ENCODE data around the gene SEMA3E. TPM values are rescaled to one million over a fixed set of nuclear protein-coding genes. Genes with fewer than 3 reads are reported as not detected.

Gene SEMA3E
- total RNA-seq, 3 donors from 2014 or later (not counting 1 experiment from before 2014, with no cell fraction given): not detected

- intact Hi-C loops (cut with micrococcal nuclease): no loop called here
- H3K36me3 ChIP-seq (ENCODE audit: control insufficient read depth, insufficient read depth, low read length): no peaks in the 10 kb centered on the region
- no peaks in the 10 kb centered on the region for H3K9me3 ChIP-seq (ENCODE audit: control insufficient read depth, insufficient read depth, low read length)
- H3K27me3 ChIP-seq (ENCODE audit: control insufficient read depth, insufficient read depth, low read length): no peaks in the 10 kb centered on the region
- no peak for ATAC-seq
- no CpG with 5 or more reads among the region's 1 CpG for WGBS (ENCODE audit: insufficient coverage)
- Mint-ChIP-seq H3K4me3 (no peak overlapping the region), H3K9me3 (peaks cover 23 to 35% of the 10 kb centered on the region in 2 donors), H3K27me3 (ENCODE audit: low read depth in 2 of 2) (no peaks in the 10 kb centered on the region), H3K4me1 (no peaks in the 10 kb centered on the region), H3K27ac (no peak overlapping the region), H3K36me3 (no peaks in the 10 kb centered on the region)
- no peaks in the 10 kb centered on the region for H3K4me1 ChIP-seq (ENCODE audit: control insufficient read depth, insufficient read depth, low read length)
- no peak overlapping the region for H3K4me3 ChIP-seq (ENCODE audit: low read length)
- TF ChIP-seq, protein P1, sequence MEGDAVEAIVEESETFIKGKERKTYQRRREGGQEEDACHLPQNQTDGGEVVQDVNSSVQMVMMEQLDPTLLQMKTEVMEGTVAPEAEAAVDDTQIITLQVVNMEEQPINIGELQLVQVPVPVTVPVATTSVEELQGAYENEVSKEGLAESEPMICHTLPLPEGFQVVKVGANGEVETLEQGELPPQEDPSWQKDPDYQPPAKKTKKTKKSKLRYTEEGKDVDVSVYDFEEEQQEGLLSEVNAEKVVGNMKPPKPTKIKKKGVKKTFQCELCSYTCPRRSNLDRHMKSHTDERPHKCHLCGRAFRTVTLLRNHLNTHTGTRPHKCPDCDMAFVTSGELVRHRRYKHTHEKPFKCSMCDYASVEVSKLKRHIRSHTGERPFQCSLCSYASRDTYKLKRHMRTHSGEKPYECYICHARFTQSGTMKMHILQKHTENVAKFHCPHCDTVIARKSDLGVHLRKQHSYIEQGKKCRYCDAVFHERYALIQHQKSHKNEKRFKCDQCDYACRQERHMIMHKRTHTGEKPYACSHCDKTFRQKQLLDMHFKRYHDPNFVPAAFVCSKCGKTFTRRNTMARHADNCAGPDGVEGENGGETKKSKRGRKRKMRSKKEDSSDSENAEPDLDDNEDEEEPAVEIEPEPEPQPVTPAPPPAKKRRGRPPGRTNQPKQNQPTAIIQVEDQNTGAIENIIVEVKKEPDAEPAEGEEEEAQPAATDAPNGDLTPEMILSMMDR (IDR thresholded peaks at IDR 0.05): no peak
- no peak for DNase-seq
- H3K27ac ChIP-seq (ENCODE audit: low read length): no peak overlapping the region
Measured at GRCh38 chr7:83484826-83485225, 164.1 kb downstream of the SEMA3E start.

DNA sequence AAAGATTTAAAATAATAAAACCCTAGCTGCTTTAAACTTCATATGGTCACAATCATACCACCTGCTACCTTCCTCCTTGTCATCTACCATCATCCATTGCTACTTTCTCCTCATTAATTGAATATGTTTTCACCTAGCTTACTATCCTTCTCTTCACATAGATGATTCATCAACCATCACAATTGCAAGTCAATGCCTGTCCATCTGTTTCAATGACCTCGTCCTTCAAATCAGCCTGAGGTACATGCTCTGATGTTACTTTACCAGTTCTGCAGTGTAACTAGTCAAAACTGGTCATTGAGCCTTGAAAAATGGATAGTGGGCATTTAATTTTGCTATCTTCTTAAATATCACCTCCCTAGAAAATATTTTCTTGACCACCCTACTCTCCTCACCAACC lies 164.7 kb downstream of the SEMA3E start:
- 50% methylated on average over 1 of the region's 1 CpG for WGBS (ENCODE audit: insufficient coverage)
- H3K4me1 Mint-ChIP-seq: no peaks in the 10 kb centered on the region
- TF ChIP-seq, protein P1 (IDR thresholded peaks at IDR 0.05): no peak
- DNase-seq (no peak), ATAC-seq (no peak)
- no peak overlapping the region for H3K27ac Mint-ChIP-seq
- peaks cover 23 to 35% of the 10 kb centered on the region in 2 donors for H3K9me3 Mint-ChIP-seq
- H3K9me3 ChIP-seq (ENCODE audit: control insufficient read depth, insufficient read depth, low read length): no peaks in the 10 kb centered on the region
- H3K36me3 Mint-ChIP-seq: no peaks in the 10 kb centered on the region
- H3K4me1 ChIP-seq (ENCODE audit: control insufficient read depth, insufficient read depth, low read length): no peaks in the 10 kb centered on the region
- no peaks in the 10 kb centered on the region for H3K36me3 ChIP-seq (ENCODE audit: control insufficient read depth, insufficient read depth, low read length)
- intact Hi-C loops (cut with micrococcal nuclease): no loop called here
- H3K4me3 ChIP-seq (ENCODE audit: low read length): no peak overlapping the region
- H3K27me3 ChIP-seq (ENCODE audit: control insufficient read depth, insufficient read depth, low read length): no peaks in the 10 kb centered on the region
- no peak overlapping the region for H3K4me3 Mint-ChIP-seq
- no peaks in the 10 kb centered on the region for H3K27me3 Mint-ChIP-seq (ENCODE audit: low read depth in 2 of 2)
- no peak overlapping the region for H3K27ac ChIP-seq (ENCODE audit: low read length)

- Histone ChIP-seq H3K27me3 (ENCODE audit: control insufficient read depth, insufficient read depth, low read length) (no peaks in the 10 kb centered on the region), H3K9me3 (ENCODE audit: control insufficient read depth, insufficient read depth, low read length) (no peaks in the 10 kb centered on the region), H3K4me3 (ENCODE audit: low read length) (no peak overlapping the region), H3K4me1 (ENCODE audit: control insufficient read depth, insufficient read depth, low read length) (no peaks in the 10 kb centered on the region), H3K36me3 (ENCODE audit: control insufficient read depth, insufficient read depth, low read length) (no peaks in the 10 kb centered on the region), H3K27ac (ENCODE audit: low read length) (no peak overlapping the region)
- DNase-seq (no peak), ATAC-seq (no peak)
- Mint-ChIP-seq H3K4me3 (no peak overlapping the region), H3K9me3 (peaks cover 8 to 13% of the 10 kb centered on the region in 2 donors), H3K27ac (no peak overlapping the region), H3K4me1 (no peaks in the 10 kb centered on the region), H3K36me3 (peaks cover 6% of the 10 kb centered on the region), H3K27me3 (ENCODE audit: low read depth in 2 of 2) (no peaks in the 10 kb centered on the region)
- TF ChIP-seq, protein P1 (IDR thresholded peaks at IDR 0.05): no peak
- WGBS (ENCODE audit: insufficient coverage): 100% methylated on average over 1 of the region's 1 CpG
- intact Hi-C loops (cut with micrococcal nuclease): no loop called here
Measured at GRCh38 chr7:83478616-83479015, 170.3 kb downstream of the SEMA3E start.

DNA sequence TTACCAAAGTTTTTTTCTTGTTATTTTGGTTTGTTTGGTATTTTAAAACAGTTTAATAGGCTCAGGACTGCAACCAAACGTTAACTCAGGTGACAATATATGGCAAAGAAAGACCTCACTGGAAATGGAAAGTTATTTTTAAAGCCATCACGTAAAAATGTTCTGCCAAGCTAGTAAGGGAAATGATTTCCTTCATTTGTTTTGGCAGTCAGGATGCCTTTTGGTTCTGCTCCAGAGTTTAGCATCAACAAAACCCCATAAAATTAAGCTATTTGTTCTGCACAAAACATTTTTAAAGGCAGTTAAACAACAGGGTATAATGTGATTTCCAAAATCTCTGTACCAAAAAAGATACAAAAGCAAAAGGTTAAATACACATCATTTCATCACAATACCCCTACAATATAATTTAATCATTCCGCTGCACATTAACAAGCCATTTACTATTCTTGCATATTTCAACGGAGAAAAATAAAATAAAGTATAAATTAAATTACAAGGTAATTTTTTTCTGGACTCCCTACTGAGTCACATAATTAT lies 172.4 kb downstream of the SEMA3E start:
- Mint-ChIP-seq H3K9me3 (peaks cover 8 to 15% of the 10 kb centered on the region in 2 donors), H3K4me1 (no peaks in the 10 kb centered on the region), H3K4me3 (no peak overlapping the region), H3K27ac (no peak overlapping the region), H3K27me3 (ENCODE audit: low read depth in 2 of 2) (no peaks in the 10 kb centered on the region), H3K36me3 (peaks cover 6% of the 10 kb centered on the region)
- 46% methylated on average over 2 of the region's 4 CpGs for WGBS (ENCODE audit: insufficient coverage)
- intact Hi-C loops (cut with micrococcal nuclease): no loop called here
- TF ChIP-seq, protein P1 (IDR thresholded peaks at IDR 0.05): no peak
- Histone ChIP-seq H3K27me3 (ENCODE audit: control insufficient read depth, insufficient read depth, low read length) (no peaks in the 10 kb centered on the region), H3K4me3 (ENCODE audit: low read length) (no peak overlapping the region), H3K36me3 (ENCODE audit: control insufficient read depth, insufficient read depth, low read length) (no peaks in the 10 kb centered on the region), H3K9me3 (ENCODE audit: control insufficient read depth, insufficient read depth, low read length) (no peaks in the 10 kb centered on the region), H3K4me1 (ENCODE audit: control insufficient read depth, insufficient read depth, low read length) (no peaks in the 10 kb centered on the region), H3K27ac (ENCODE audit: low read length) (no peak overlapping the region)
- DNase-seq: no peak
- ATAC-seq: no peak

Measured in natural killer cell (primary cell).